ENCODE data around the gene MRM1.
A peak's percentile ranks its signal among the peaks of the same experiment; 100 is the strongest.

The MRM1 gene

DNA sequence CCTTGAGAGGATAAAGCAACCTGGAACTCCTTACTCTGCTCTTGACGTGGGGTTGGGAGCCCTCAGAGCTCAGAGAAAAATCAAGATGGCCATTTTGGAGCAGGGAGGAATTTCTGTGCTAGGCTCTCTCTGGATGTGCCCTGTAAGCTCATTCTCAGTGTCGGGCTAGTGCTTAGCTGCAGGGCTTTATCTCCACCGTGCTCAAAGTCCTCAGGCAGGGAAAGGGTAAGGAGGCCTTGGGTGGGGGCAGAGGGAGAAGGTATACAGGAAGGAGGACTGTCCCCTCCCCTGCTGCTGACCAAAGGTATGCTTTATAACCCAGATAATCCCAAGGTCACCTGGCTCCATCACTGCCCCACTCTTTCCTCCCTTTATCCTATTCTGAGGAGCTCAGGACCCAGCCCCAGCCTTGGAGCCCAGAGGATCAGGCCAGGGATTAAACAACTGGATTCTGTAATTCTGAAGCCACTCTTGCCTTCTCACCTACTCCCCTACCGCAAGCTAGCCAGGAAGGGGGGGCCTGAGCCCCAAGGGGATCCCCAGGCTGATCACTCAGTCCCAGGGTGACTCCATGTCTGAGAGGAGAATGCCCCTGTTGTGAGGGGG, 8.6 kb upstream of the MRM1 start:
- Histone ChIP-seq H3K4me3 (ENCODE audit: low read length) (peak overlapping the region; percentile 66), H3K9me3 (ENCODE audit: control insufficient read depth, low read depth, low read length) (no peaks in the 10 kb centered on the region), H3K9ac (ENCODE audit: low read length) (peak overlapping the region; percentile 53), H3K4me1 (ENCODE audit: control insufficient read depth, low read depth, low read length) (no peaks in the 10 kb centered on the region), H3K36me3 (ENCODE audit: control insufficient read depth, low read depth, low read length) (peaks cover 20% of the 10 kb centered on the region), H3K27ac (ENCODE audit: low read length) (no peak overlapping the region), H3K27me3 (ENCODE audit: control insufficient read depth, insufficient read depth, low read length) (no peaks in the 10 kb centered on the region)

DNA sequence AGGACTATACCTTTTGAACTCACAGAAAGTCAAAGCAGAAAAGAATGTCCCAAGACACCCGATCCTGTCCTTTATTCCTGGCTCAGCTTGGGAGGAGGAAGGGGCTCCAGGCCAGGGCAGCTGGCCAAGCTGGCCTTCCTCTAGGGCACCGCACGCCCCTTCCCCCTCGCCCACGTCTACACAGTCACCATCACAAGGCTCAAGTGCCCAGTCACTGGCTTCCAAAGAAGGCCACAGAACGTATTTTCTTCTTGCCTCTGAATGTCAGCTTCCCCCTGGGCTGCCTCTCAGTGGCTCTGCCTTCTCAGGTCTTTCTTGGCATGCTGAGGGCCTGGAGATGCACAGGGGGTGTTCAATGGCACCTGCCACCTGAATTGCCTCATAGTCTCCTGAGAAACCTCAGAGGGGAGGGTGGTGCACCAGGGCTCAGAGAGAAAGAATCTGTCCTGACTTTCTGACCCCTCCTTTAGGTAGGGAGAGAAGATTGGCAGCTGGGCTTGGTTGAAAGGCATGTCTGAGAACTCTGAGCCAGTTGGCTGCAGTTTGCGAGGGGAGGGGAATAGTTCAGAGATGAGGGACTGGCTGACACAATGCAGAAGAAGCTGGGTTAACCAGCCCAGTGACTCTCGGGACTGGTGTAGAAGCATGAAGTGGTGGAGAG, 7.6 kb upstream of the MRM1 start:
- H3K27me3 ChIP-seq (ENCODE audit: control insufficient read depth, insufficient read depth, low read length), result no peaks in the 10 kb centered on the region
- no peaks in the 10 kb centered on the region for H3K9me3 ChIP-seq (ENCODE audit: control insufficient read depth, low read depth, low read length)
- peak overlapping the region; percentile 66 for H3K4me3 ChIP-seq (ENCODE audit: low read length)
- no peak overlapping the region for H3K9ac ChIP-seq (ENCODE audit: low read length)
- H3K4me1 ChIP-seq (ENCODE audit: control insufficient read depth, low read depth, low read length), result no peaks in the 10 kb centered on the region
- H3K36me3 ChIP-seq (ENCODE audit: control insufficient read depth, low read depth, low read length), result peaks cover 17% of the 10 kb centered on the region
- no peak overlapping the region for H3K27ac ChIP-seq (ENCODE audit: low read length)

GRCh38 chr17:36594626-36595401, 6.6 kb upstream of the MRM1 start:
- no peak overlapping the region for H3K9ac ChIP-seq (ENCODE audit: low read length)
- H3K9me3 ChIP-seq (ENCODE audit: control insufficient read depth, low read depth, low read length), result no peaks in the 10 kb centered on the region
- H3K36me3 ChIP-seq (ENCODE audit: control insufficient read depth, low read depth, low read length), result peaks cover 12% of the 10 kb centered on the region
- no peak overlapping the region for H3K4me3 ChIP-seq (ENCODE audit: low read length)
- no peaks in the 10 kb centered on the region for H3K27me3 ChIP-seq (ENCODE audit: control insufficient read depth, insufficient read depth, low read length)
- no peaks in the 10 kb centered on the region for H3K4me1 ChIP-seq (ENCODE audit: control insufficient read depth, low read depth, low read length)
- no peak overlapping the region for H3K27ac ChIP-seq (ENCODE audit: low read length)

GRCh38 chr17:36597226-36597625, 4.2 kb upstream of the MRM1 start:
- Histone ChIP-seq H3K27me3 (ENCODE audit: control insufficient read depth, insufficient read depth, low read length) (no peaks in the 10 kb centered on the region), H3K9ac (ENCODE audit: low read length) (no peak overlapping the region), H3K9me3 (ENCODE audit: control insufficient read depth, low read depth, low read length) (no peaks in the 10 kb centered on the region), H3K27ac (ENCODE audit: low read length) (no peak overlapping the region), H3K4me1 (ENCODE audit: control insufficient read depth, low read depth, low read length) (peaks cover 6% of the 10 kb centered on the region), H3K36me3 (ENCODE audit: control insufficient read depth, low read depth, low read length) (peaks cover 12% of the 10 kb centered on the region), H3K4me3 (ENCODE audit: low read length) (no peak overlapping the region)

- Histone ChIP-seq H3K27ac (ENCODE audit: low read length) (no peak overlapping the region), H3K9me3 (ENCODE audit: control insufficient read depth, low read depth, low read length) (no peaks in the 10 kb centered on the region), H3K4me1 (ENCODE audit: control insufficient read depth, low read depth, low read length) (peaks cover 11% of the 10 kb centered on the region), H3K9ac (ENCODE audit: low read length) (no peak overlapping the region), H3K36me3 (ENCODE audit: control insufficient read depth, low read depth, low read length) (peaks cover 12% of the 10 kb centered on the region), H3K27me3 (ENCODE audit: control insufficient read depth, insufficient read depth, low read length) (no peaks in the 10 kb centered on the region), H3K4me3 (ENCODE audit: low read length) (no peak overlapping the region)
Measured at GRCh38 chr17:36597866-36598777, 3.3 kb upstream of the MRM1 start.

DNA sequence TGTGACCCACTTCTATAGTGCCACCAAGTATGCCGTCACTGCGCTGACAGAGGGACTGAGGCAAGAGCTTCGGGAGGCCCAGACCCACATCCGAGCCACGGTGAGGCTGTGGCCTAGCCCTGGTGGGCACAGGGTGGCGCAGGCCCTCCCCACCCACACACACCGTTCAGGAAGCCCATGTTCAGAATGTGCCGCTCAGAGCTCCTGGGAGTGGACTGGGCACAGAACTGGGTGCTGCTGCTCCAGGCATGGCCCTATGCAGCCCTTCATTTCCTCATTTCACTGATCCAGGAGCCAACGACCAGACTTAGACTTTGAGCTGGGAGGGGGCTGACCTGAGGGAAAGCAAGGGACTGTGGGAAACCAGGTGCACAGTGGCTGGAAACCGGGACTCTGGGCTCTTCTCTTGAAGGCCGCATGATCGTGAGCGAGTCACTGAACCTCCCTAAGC, 2.4 kb upstream of the MRM1 start:
- Histone ChIP-seq H3K4me1 (ENCODE audit: control insufficient read depth, low read depth, low read length) (peaks cover 14% of the 10 kb centered on the region), H3K27ac (ENCODE audit: low read length) (no peak overlapping the region), H3K9ac (ENCODE audit: low read length) (no peak overlapping the region), H3K4me3 (ENCODE audit: low read length) (no peak overlapping the region), H3K27me3 (ENCODE audit: control insufficient read depth, insufficient read depth, low read length) (no peaks in the 10 kb centered on the region), H3K36me3 (ENCODE audit: control insufficient read depth, low read depth, low read length) (peaks cover 12% of the 10 kb centered on the region), H3K9me3 (ENCODE audit: control insufficient read depth, low read depth, low read length) (no peaks in the 10 kb centered on the region)

DNA sequence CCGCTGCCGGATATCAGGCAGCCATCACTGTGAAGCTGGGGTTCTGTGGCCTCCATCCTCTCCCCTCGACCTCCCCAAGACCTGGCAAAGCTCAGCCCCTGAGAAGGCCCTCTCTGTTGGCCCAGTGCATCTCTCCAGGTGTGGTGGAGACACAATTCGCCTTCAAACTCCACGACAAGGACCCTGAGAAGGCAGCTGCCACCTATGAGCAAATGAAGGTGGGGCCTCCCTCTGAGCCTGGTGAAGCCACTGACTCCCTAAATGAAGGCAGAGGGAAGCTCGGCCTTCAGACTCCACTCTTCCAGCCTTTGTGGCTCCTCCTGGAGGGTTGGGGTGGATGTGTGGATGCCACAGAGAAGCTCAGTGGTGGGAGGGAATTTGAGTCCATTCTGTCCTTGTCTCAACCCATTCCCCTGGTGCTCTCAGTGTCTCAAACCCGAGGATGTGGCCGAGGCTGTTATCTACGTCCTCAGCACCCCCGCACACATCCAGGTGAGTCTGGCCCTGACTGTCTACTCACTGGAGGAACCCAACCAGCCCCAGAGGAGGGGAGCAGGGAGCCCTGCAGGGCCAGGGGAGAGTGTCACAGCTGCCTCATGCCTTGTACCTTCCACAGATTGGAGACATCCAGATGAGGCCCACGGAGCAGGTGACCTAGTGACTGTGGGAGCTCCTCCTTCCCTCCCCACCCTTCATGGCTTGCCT, 1.7 kb upstream of the MRM1 start:
- no peak overlapping the region for H3K4me3 ChIP-seq (ENCODE audit: low read length)
- peaks cover 12% of the 10 kb centered on the region for H3K36me3 ChIP-seq (ENCODE audit: control insufficient read depth, low read depth, low read length)
- no peak overlapping the region for H3K27ac ChIP-seq (ENCODE audit: low read length)
- no peak overlapping the region for H3K9ac ChIP-seq (ENCODE audit: low read length)
- H3K4me1 ChIP-seq (ENCODE audit: control insufficient read depth, low read depth, low read length), result peaks cover 14% of the 10 kb centered on the region
- no peaks in the 10 kb centered on the region for H3K9me3 ChIP-seq (ENCODE audit: control insufficient read depth, low read depth, low read length)
- no peaks in the 10 kb centered on the region for H3K27me3 ChIP-seq (ENCODE audit: control insufficient read depth, insufficient read depth, low read length)

DNA sequence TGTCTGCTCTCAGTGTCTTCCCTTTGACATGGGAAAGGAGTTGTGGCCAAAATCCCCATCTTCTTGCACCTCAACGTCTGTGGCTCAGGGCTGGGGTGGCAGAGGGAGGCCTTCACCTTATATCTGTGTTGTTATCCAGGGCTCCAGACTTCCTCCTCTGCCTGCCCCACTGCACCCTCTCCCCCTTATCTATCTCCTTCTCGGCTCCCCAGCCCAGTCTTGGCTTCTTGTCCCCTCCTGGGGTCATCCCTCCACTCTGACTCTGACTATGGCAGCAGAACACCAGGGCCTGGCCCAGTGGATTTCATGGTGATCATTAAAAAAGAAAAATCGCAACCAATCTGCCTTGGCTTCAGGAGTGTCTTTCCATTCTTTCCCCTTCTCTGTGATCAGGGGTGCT, 918 bp upstream of the MRM1 start:
- H3K27ac ChIP-seq (ENCODE audit: low read length), result no peak overlapping the region
- peaks cover 14% of the 10 kb centered on the region for H3K4me1 ChIP-seq (ENCODE audit: control insufficient read depth, low read depth, low read length)
- peak overlapping the region; percentile 93 for H3K4me3 ChIP-seq (ENCODE audit: low read length)
- H3K9ac ChIP-seq (ENCODE audit: low read length), result peak overlapping the region; percentile 76
- peaks cover 12% of the 10 kb centered on the region for H3K36me3 ChIP-seq (ENCODE audit: control insufficient read depth, low read depth, low read length)
- H3K27me3 ChIP-seq (ENCODE audit: control insufficient read depth, insufficient read depth, low read length), result no peaks in the 10 kb centered on the region
- H3K9me3 ChIP-seq (ENCODE audit: control insufficient read depth, low read depth, low read length), result no peaks in the 10 kb centered on the region

- peak overlapping the region; percentile 76 for H3K9ac ChIP-seq (ENCODE audit: low read length)
- H3K4me1 ChIP-seq (ENCODE audit: control insufficient read depth, low read depth, low read length), result peaks cover 14% of the 10 kb centered on the region
- H3K27me3 ChIP-seq (ENCODE audit: control insufficient read depth, insufficient read depth, low read length), result no peaks in the 10 kb centered on the region
- H3K9me3 ChIP-seq (ENCODE audit: control insufficient read depth, low read depth, low read length), result no peaks in the 10 kb centered on the region
- no peak overlapping the region for H3K27ac ChIP-seq (ENCODE audit: low read length)
- peaks cover 8% of the 10 kb centered on the region for H3K36me3 ChIP-seq (ENCODE audit: control insufficient read depth, low read depth, low read length)
- peak overlapping the region; percentile 93 for H3K4me3 ChIP-seq (ENCODE audit: low read length)
Measured at GRCh38 chr17:36600936-36601302, 464 bp upstream of the MRM1 start.

DNA sequence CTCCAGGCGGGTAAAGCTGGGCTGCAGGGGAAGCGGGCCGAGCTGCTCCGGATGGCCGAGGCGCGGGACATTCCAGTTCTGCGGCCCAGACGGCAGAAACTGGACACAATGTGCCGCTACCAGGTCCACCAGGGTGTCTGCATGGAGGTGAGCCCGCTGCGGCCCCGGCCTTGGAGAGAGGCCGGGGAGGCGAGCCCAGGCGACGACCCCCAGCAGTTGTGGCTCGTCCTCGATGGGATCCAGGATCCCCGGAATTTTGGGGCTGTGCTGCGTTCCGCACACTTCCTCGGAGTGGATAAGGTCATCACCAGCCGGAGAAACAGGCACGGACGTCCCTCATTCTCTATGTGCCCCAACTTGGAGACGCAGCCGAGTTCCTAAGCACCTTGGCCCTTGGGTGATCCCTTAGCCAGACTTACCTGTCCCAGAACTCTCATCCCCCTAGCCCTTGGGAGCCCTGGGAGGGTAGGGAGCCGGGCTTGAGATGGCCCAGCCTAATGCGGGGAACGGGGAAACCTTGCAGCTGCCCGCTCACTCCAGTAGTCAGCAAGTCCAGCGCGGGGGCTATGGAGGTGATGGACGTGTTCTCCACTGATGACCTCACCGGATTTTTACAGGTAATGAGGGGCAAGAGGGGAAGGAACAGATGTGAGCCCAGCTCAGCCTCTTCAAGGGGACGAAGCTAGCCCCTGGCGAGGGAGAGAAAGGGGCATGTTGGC, 806 bp downstream of the MRM1 start:
- Histone ChIP-seq H3K4me3 (ENCODE audit: low read length) (peak overlapping the region; percentile 93), H3K9ac (ENCODE audit: low read length) (peak overlapping the region; percentile 76), H3K27me3 (ENCODE audit: control insufficient read depth, insufficient read depth, low read length) (no peaks in the 10 kb centered on the region), H3K27ac (ENCODE audit: low read length) (no peak overlapping the region), H3K9me3 (ENCODE audit: control insufficient read depth, low read depth, low read length) (no peaks in the 10 kb centered on the region), H3K36me3 (ENCODE audit: control insufficient read depth, low read depth, low read length) (peaks cover 3% of the 10 kb centered on the region), H3K4me1 (ENCODE audit: control insufficient read depth, low read depth, low read length) (peaks cover 14% of the 10 kb centered on the region)

Measured in iPS-18a (cell line).